ENCODE measurements around the gene GFI1.

GRCh38 chr1:92479587-92479986 is 7.1 kb downstream of the GFI1 start:
- TF ChIP-seq, protein P1, sequence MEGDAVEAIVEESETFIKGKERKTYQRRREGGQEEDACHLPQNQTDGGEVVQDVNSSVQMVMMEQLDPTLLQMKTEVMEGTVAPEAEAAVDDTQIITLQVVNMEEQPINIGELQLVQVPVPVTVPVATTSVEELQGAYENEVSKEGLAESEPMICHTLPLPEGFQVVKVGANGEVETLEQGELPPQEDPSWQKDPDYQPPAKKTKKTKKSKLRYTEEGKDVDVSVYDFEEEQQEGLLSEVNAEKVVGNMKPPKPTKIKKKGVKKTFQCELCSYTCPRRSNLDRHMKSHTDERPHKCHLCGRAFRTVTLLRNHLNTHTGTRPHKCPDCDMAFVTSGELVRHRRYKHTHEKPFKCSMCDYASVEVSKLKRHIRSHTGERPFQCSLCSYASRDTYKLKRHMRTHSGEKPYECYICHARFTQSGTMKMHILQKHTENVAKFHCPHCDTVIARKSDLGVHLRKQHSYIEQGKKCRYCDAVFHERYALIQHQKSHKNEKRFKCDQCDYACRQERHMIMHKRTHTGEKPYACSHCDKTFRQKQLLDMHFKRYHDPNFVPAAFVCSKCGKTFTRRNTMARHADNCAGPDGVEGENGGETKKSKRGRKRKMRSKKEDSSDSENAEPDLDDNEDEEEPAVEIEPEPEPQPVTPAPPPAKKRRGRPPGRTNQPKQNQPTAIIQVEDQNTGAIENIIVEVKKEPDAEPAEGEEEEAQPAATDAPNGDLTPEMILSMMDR (IDR thresholded peaks at IDR 0.05; ENCODE audit: low read depth, low read length) = no peak
- TF ChIP-seq, protein P2, sequence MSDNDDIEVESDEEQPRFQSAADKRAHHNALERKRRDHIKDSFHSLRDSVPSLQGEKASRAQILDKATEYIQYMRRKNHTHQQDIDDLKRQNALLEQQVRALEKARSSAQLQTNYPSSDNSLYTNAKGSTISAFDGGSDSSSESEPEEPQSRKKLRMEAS (IDR thresholded peaks at IDR 0.05; ENCODE audit: low read depth, low read length) = no peak
- TF ChIP-seq POLR2A (IDR thresholded peaks at IDR 0.05; ENCODE audit: extremely low read depth, insufficient read length) (no peak), MYC (IDR thresholded peaks at IDR 0.05; ENCODE audit: low read depth, low read length) (no peak)
